Hypothalamus (tissue), 51 donors: Measurements from ENCODE around the gene MC5R.
"Not testable (repeated sequence)": the region's sequence is repeated elsewhere in the genome, so short reads cannot be mapped to it uniquely, and the experiment has no call there.

Experiments
- DNase-seq, 51 donors: peaks; one replicate each; lab custom pipeline; 2025; lab: John Stamatoyannopoulos, UW

Gene MC5R

DNA sequence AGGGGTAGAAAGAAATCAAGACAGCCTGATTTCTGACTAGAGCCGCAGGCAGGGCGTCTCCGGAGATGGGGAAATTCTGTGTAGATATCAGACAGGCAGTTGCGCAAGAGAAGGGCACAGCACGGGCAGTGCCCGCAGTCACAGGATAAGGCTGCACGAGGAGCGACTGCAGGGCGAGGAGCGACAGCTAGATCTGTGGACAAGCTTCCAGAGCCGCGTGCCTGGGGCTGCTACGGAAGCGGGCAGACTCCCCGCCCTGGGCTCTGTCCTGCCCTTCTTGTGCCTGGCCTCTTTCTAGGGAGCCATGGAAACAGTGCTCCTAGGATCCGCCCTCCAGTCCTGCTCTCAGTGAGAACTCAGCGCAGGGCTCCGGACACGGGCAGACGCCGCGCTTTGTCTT lies 12.6 kb downstream of the MC5R start:
- DNase-seq: no peak

DNA sequence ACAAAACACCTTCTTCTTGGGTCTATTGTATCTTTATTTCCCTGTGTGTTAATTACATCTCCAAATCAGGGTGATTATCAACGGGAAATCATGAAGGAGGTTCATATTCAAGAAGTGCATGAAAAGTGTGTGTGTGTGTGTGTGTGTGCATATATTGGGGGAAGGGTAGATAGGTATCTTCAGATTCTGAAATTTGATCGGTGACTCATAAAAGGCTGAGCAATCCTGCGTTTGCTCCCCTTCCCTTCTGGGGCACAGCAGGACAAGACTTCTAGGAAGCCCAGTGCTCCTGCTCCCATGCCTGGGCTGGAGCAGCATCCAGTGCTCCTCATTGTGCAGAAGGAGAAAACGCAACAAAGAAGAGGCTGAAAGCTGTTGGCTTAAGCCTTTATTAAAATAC lies 25.8 kb downstream of the MC5R start:
- DNase-seq: no peak

DNA sequence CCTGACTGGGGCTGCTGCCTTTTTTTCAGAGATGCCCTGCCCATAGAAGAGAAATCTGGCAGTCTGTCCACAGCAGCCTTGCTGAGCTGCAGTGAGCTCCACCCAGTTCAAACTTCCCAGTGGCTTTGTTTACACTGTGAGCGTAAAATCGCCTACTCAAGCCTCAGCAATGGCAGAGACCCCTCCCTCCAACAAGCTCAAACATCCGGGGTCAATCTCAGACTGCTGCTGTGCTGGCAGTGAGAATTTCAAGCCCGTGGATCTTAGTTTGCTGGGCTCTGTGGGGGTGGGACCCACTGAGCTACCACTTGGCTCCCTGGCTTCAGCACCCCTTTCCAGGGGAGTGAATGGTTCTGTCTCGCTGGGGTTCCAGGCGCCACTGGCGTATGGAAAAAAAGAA lies 38.9 kb downstream of the MC5R start:
- not testable (repeated sequence) for DNase-seq

DNA sequence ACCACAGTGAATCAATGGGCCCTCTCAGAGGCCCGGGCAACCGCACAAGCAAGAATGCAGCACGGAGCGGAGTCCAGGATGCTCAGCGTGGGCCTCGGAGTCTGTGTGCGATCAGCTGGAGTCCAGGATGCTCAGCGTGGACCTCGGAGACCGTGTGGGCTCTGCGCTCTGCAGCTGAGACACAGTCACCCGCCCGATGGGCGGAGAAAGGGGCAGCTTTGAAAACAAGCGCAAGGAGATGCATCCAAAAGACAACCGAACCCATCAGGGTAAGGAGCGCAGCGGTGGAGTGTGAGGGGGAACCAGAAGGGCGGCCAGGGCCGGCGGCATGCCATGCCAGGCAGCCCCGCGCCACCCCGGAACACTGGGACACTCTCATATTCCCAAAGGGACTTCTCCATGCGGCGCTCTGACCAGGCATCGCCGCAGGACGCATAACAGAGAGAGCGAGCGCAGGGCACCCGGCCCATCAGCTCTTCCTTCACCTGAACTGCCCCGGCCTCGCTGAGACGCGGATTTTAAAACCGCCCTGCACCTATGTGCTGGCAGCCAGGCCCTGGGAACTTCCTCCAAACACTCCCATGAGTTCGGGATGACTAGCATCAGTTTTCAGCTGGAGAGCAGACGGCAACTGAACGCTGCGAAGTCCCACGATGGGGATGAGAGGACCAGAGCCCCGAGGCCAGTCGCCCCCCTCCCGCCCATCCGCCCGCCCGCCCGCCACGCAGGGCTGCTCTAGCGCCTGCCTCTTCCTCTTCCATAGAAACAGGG lies 44.7 kb downstream of the MC5R start:
- DNase-seq: peak in 12 of 51 donors; percentile 5 to 46 (median 24)

DNA sequence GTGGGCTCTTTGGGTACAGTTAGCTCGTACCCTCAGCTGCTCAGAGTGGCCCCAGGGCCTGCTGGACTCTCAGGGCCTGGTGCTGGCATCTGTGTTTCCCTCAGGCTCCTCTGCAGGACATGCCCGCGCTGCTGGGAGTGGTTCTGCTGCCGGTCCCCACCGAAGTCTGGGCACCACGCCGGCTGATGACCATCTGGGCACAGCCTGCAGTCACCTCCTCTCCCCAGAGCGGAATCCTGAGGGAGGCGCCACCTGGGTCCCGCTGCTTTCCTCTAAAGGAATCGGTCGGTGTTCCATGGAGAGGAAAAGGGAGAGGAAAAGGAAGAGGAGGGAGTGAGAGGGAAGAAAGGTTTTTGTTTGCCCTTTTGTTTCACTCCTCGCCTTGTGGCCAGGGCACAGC lies 47.8 kb downstream of the MC5R start:
- DNase-seq: no peak

DNA sequence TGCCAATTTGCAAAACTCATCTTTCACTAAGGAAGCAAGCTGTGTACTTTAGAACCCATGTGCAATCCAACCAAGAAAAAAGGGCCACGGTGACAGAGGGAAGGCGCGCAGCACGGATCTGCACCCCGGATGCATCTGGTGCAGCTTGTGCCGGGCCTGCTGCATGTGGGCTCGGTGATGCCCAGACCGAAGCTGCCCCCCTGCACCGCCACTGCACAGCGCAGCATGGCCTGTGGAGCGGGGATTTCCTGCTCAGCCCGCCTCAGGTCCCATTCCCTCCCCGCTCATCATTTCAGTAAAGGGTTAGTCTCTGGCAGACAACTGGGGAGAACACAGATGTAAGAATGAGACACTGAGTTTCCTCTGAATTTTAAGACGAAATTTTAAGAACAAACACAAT lies 48.4 kb downstream of the MC5R start:
- DNase-seq: no peak

DNA sequence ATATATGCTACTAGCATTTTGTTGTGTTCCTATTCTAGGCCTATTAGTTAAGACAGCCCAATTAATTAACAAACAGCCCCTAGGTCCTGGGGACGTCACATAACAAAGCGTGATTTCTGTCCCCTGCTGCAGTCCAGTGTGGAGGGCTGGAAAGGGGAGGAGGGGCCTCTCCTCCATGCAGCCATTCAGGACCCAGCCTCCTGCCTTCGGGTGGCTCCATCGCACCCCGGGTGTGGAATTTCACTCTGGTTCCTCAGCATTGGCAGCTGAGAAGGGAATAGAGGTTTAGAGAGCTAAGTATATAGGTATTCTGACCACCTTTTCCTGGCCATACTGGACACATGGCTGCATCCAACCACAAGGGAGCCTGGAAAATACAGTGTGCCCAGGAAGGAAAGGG lies 49.0 kb downstream of the MC5R start:
- no peak for DNase-seq

DNA sequence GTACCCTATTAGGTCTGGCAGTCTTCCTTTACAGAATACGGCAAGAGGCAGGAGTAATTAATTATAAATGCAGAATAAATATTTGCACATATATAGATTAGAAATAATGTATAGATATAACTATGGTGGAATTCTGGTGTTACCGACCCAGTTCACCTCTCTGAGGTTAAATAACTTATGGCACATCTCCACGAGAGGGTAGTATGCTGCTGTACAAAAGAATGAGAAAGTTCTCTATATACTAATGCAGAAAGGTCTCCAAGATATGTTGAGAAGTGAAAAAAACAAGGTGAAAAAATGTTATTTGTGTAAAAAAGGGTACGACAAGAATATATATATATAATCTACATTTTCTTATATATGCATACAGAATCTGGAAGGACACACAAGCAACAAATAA lies 50.6 kb downstream of the MC5R start:
- DNase-seq: no peak
